HG02642 (cell line): ENCODE data around the gene CRAMP1.
A peak's percentile ranks its signal among the peaks of the same experiment; 100 is the strongest.

ENCODE experiments used
- ATAC-seq: cut with Tn5 transposase; IDR thresholded peaks from one replicate; pipeline ENCODE4 v1.9.1; 2021; ENCODE audit warnings: mild to moderate bottlenecking; ENCODE audit not compliant: unreplicated experiment, poor library complexity

The CRAMP1 gene

DNA sequence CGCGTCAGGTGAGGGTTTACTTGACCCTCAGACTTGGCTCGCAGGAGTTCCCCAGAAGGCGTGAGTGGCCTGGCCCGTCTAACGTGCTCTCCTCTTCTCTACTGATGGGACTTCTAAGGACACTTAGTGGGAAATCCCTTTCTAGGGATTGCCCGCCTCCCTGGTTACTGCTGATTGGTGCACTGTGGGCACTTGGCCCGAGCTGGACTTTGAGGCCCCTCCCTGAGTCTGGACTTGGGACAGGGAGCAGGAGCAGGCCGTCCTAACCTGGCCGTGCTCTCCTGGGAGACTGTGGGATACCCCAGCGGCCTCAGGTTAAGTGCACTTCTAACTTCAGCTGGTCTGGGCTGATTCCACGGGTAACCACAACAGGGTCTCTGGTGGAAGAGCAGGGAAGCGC is 15.0 kb upstream of the CRAMP1 start:
- ATAC-seq: no peak

DNA sequence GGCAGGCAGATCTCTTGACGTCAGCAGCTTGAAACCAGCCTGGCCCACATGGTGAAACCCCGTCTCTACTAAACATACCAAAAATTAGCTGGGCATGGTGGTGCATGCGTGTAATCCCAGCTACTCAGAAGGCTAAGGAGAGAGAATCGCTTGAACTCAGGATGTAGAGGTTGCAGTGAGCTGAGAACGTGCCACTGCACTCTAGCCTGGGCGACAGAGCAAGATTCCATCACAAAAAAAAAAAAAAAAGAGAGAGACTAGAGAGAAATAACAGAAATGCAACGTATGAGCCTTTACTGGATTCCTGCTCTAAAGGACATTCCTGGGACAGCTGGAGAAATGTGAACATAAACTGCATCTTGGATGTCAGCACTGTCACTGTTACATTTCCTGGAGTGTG is 11.1 kb upstream of the CRAMP1 start:
- ATAC-seq: no peak

DNA sequence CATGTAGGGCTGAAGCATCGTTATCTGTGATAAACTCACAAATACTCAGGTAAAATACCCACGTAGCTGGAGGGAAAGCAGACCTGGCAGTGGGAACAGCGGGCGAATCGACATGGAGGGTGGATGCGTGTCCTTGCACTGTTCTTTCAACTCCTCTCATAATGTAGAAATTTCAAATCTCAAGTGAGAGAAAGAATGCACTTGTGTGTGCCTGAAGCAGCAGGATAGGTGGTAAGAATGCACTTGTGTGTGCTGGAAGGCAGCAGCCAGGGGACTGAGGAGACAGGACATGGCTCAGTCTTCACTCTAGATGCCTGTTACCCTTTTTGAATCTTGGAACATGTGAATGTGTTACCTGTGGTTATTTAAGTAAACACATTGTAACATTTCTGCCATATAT is 10.7 kb upstream of the CRAMP1 start:
- ATAC-seq: no peak

DNA sequence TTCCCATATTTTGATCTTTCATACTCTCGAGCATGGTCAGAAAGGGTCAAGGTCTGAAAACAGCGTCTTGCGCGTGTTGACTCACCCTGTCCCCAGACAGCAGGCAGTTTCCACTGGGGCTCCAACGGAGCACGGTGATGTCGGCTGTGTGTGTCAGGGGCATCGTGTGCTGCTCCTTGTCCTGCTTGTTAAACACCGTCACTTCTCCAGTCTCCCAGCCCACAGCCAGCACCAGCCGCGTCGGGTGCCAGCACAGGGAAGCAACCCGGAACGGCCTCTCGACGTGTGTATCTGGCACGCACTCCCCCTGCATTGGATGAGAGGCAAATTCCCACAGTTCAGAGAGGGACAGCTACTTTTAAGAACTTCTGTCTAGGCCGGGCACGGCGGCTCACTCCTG is 9.9 kb upstream of the CRAMP1 start:
- no peak for ATAC-seq

DNA sequence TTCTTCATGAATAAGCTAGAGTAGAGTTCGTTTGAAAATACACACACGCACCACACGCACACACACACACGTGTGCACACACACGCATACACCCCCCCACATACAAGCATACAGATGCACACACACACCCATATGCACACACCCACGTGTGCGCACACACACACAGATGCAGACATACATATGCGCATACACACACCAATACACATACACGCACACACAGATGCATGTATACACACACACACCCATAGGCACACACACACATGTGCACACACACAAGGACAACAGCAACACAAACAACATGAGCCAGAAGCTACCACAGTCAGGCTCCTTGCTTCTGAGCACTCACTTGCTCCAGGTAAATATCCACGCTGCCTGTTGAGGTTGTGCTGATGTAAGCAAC is 5.4 kb upstream of the CRAMP1 start:
- no peak for ATAC-seq

DNA sequence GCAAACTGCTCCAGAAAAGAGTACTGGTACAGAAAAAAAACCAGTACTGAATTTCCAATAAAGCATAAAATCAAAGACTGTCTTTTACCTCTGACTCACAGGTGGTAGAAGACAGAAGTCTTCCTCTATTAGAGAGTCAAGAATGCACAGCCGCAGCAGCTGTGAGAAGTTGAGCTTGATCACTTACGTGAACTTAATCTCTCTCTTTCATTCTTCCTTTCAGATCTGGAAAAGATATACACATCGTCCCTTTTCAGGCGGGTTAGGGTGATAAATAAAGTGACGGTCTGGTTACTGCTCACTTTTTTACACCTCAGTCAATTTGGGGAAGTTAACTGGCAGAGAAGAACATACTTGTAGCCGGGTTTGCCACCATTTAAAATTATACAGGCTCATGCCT is 4.2 kb upstream of the CRAMP1 start:
- ATAC-seq: no peak

DNA sequence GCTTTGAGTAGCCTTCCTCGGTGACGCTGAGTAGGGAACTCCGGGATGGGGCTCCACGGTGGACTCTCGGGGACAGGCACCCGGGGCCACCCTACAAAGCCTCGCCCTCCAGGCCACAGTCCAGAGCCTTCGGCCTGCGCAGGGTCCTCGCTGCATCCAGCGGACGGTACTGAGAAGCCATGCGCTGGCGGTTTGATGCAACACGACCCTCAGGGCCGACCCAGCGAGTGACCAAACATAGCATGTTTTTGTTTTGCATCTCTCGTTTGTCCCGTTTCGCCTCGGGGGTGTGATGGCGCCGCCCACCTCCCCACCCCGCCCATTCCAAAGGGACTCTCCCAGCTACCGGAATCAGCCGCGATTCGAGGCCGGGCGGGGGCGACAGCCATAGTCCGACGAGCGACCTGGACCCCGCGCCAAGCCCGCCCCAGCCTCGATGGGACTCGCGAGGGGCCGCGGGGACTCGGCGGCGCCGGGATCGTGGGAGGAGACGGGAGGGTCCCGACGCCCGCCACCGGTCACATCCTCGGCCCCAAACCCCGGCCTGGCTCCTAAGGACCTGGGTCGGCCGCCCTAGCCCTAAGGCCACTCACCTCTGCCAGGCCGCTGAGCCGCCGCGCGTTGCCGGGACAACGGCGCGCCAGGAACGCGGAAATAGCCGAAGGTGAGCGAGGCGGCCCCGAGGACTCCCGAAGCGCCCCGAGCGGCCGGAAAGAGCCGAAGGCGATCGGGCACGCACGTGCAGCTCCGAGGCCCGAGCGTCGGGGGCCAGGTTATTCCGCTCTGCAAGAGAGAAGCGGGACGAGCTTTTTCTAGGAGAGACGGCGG is 1.9 kb upstream of the CRAMP1 start:
- peak; percentile 44 for ATAC-seq

DNA sequence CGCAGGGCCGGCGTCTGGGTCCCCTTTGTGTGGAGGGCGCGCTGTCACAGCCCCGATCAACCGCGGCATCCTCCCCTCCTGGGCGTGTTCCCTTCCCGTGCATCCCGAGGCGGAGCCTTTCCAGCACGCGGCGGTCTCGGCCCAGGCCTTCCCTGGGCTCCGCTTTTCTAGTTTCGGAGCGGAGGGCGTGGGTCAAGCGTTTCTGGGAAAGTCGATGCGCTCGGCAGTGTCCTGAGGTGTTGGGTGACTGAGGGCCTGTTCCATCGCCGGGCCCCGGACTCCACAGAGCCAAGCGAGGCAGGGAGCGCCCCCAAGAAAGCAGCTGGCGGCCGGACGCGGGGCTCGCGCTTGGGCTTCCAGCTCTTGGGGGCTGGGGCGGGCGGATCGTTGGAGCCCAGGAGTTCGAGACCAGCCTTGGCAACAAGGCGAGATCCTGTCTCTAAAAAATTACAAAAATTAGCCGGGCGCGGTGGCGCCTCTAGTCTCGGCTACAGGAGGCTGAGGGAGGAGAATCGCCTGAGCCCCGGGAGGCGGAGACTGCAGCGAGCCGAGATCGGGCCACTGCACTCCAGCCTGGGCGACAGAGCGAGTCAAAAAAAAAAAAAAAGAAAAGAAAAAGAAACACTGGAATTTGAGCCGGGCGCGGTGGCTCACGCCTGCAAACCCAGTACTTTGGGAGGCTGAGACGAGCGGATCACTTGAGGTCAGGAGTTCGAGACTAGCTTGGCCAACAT is 1.1 kb upstream of the CRAMP1 start:
- no peak for ATAC-seq

DNA sequence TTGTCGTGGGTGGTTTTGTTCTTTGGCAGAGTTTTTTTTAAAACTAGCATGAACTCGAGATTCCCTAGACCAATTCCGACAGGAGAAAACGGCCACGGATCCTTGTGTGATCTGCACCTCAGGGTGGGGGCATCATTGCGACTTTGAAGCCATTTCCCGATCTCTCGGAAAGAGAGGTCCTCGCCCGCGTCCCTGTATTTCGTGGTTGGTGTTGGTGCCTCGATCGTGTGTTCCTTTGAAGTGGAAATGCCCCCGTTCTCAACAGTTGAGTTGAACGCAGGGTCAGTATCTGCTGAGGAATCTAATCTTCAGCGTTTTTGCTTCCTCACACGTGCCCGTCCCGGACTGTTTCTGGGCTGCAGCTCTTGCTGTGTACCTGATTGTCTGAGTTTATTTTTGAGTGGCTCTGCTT is 1.1 kb downstream of the CRAMP1 start:
- ATAC-seq: no peak

DNA sequence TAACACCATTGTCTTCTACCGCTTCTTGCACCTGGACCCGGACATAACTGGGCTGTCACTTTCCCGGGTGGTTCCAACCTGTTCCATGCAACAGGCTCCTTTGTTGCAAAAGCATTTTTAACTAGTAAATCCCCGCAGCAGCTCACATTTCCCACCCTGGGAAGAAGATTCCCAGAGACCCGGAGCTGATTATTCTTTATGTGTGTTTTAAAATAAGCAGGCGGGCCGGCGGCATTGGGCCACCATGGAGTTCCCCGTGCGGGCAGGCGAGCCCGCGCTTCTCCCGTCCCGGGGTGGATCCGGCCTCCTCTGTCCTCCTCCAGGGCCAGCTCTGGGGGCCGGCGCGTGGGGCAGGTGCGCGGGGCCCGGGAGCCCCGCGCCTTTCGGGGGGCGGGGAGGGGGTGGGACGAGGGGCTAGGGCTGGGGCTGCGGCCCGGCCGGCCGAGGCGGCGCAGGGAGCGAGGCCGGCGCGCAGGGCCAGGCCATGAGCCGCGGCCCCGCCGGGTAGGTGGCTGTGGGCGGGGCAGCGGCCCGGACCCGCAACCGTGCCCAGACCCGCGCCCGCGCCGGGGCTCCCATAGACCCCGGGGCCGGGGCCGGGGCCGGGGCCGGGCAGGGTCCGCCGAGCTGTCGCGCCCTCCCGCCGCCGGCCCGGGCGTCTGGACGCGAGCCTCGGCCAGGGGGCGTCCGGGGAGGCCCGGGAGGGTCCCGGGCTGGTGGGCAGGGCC is 1.7 kb downstream of the CRAMP1 start:
- no peak for ATAC-seq

DNA sequence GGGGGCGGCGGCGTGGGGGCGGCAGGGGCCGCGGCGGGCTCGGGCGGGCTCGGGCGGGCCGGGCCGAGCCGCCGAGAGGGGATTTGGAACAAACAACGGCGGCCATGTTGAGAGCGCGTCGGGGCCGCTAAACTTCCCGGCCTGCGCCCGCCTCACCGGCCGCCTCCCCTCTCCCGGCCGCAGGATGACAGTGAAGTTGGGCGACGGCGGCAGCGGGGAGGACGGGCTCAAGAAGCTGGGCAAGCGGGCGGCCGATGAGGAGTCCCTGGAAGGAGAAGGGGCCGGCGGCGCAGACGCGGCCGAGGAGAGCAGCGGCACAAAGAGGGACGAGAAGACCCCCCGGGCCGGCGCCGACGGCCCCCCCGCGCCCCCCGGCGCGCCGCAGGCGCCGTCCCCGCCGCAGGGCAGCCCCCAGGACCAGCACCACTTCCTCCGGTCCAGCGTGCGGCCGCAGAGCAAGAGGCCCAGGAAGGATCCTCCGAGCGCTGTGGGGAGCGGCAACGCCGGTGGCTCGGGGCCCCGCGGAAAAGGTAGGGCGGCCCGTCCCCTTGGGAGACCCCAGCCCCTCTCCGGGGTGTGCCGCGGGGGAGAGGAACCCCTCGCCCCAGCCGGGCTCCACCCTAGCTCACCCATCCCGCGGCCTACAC is 2.4 kb downstream of the CRAMP1 start:
- no peak for ATAC-seq

DNA sequence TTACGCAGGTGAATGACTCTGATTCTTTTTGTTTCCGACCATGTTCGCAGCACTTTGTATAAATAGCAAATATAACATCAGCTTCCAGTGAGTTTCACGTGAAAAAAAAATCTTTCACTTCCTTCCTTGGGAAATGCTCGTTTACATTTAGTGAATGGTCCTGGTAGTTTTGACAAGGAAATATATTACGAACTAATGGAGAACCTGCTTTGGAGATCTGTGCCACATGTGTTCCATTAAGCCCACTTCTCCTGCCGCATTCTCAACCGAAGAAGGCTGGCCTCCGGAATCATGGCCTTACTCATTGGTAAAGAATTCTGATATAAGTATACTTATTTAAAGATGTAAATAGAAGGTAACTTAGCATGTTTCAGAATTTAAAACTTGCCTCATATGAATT is 3.6 kb downstream of the CRAMP1 start:
- no peak for ATAC-seq

DNA sequence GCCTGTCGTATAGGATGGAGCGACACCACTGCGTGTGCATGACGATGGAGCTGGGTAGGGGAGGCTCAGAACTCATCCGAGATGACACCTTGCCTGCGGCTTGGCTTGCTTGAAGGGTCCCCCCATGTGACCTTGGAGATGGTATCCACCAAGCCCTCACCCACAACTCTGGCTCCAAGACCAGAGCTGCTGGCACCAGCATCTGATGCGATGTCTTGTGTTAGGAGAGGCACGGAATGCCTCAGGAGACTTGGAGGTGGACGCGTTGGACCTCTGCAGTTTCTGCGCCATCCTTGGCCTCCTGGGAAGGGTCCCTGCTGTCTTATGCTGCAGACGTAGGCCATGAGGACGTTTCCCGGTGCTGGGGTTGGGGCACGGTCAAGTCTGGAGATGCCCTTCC is 7.8 kb downstream of the CRAMP1 start:
- no peak for ATAC-seq

DNA sequence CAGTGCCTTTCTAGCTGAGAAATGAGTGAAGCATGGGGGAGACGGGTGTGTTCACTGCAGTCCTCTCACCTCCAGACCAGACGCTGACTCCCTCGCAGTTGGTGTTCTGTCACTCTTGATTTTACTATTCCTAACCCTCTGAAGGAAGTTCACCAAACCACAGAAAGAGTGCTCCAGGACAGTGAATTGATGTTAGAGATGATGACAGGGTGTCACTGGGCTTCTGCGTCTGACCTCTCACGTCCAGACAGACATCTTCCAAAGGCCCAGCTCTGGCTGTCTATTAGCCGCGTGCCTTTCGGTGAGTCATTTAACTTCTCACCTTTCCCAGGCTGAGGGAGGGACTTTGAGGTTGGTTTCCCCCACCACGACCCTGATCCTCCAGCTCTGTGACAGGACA is 8.2 kb downstream of the CRAMP1 start:
- no peak for ATAC-seq

DNA sequence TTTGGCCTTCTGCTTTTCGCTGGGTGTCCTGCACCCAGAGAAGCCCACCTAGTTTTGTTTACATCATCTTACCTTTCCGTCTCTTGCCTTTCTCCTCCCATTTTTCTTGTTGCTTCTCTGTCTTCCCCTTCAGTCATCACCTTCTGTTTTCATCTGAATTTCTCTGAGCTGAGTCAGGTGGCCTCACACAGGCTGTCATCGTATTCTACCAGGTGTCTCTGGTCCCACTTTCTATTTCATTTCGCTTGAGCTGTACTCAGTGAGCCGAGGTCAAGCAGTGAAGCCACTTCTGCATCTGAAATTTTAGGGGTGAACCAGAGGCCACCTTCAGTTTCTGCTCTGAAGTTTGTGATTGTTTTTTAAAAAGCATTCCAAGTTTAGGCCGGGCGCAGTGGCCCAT is 9.7 kb downstream of the CRAMP1 start:
- ATAC-seq: no peak

DNA sequence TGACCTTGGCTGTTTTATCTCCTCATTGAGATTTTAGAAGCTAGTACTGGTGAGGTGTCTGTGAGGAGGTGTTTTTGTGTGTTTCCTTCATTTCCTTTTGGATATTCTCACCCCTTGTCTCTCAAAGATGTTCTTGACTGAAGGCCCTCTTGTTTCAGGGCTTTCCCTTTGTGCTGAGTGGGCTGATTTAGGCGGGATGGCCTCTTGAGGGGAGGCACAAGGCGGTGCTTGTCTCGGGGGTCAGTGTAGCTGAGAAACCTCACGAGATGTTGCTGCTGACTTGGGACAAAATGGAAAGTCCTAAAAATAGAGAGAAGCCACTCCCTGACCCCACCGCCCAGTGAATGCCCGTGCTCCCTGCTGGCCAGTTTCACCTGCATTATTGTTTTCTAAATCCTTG is 14.2 kb downstream of the CRAMP1 start:
- no peak for ATAC-seq

DNA sequence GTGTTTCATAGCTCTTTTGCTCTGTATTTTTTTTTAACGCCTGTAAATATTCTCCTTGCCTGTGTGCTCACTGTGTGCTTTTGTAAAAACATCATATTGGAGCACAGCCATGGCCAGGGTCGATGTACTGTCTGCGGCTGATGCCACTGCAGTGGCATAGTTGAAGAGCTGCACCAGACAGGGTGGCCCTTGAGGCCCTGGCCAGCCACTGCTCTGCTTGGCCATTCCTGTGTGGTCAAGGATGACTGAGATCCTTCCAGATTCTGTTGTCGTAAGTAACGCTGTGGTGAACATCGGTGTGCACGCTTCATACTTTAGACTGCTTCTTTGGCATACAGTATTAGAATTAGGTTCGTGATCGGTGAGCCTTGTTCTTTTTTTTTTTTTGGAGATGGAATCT is 14.6 kb downstream of the CRAMP1 start:
- ATAC-seq: no peak

DNA sequence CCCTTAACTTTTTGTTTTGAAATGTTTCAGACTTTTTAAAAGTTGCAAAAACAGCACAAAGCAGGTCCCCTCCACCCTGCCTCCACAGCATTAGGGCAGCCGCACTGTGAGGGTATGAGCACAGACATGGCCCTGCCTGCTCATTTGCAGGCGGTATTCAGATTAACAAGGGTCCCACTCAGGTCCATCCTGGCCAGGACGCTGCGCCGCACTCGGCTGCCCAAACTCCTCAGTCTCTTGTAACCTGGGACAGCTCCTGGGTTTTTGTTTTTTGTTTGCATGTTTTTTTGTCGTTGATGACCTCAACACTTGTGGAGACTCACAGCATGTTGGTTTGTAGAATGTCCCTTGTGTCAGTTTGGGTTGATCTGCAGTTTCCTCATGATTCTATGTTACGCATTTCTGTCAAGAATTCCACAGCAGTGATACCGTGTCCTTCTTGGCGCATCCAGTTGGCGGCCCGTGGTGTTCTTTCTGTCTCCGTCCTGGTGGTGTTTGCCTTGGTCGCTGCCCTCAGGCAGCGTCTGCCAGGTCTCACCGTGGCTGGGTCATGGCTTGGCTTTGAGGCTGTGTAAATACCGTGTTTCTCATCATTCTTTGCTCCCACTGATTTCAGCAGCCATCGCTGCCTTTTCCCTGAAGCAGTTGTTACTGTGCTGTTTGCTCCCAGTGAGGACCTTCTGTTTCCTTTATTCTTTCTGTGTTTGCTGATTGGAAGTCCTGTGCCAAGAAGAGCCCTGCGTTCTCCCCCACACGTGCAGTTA is 18.5 kb downstream of the CRAMP1 start:
- no peak for ATAC-seq

DNA sequence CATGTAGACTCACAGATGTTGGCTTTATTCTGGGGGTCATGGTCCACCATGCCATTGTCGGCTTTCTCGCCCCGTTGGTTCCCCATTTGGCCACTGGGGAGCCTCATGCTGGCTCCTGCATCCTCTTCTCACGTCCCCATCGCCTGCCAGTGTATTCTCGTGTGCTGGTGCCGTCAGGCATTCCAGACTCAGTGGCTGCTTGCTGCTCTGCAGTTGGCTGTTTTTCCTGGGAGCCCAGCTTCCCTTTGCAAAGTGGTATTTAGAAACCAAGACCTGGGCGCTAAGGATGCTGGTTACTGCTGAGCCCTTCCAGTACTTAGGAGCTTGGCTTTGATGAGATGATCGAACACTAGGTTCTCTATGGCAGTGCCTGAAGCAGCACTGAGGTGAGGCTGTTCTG is 19.1 kb downstream of the CRAMP1 start:
- ATAC-seq: no peak
